ENCODE measurements around the gene C1orf52. TPM values are rescaled to one million over a fixed set of nuclear protein-coding genes. Genes with fewer than 3 reads are reported as not detected.
A peak's percentile ranks its signal among the peaks of the same experiment; 100 is the strongest.

Gene C1orf52
- total and polyA plus RNA-seq, 9 of the 15 experiments (the other 6 are each of a cell fraction or from before 2014, with no cell fraction given) = 17.0 to 38.5 (median 33.0) TPM

GRCh38 chr1:85230305-85230977 lies 29.0 kb downstream of the C1orf52 start (continued):
- peak; percentile 55 to 62 (median 56) for TF ChIP-seq CTCF (IDR thresholded peaks at IDR 0.05 in 2 of 3, conservative IDR thresholded peaks at IDR 0.05 in 1 of 3; ENCODE audit: insufficient read depth in 2 of 3, low read depth in 1 of 3, low read length in 3 of 3)
- TF ChIP-seq ZBTB7A (IDR thresholded peaks at IDR 0.05; ENCODE audit: borderline replicate concordance, control insufficient read depth, low read depth, low read length) = no peak
- peak; percentile 39 for TF ChIP-seq L3MBTL2 (IDR thresholded peaks at IDR 0.05)
- TF ChIP-seq RB1 (IDR thresholded peaks at IDR 0.05; ENCODE audit: low read depth) = no peak
- TF ChIP-seq, protein P1, sequence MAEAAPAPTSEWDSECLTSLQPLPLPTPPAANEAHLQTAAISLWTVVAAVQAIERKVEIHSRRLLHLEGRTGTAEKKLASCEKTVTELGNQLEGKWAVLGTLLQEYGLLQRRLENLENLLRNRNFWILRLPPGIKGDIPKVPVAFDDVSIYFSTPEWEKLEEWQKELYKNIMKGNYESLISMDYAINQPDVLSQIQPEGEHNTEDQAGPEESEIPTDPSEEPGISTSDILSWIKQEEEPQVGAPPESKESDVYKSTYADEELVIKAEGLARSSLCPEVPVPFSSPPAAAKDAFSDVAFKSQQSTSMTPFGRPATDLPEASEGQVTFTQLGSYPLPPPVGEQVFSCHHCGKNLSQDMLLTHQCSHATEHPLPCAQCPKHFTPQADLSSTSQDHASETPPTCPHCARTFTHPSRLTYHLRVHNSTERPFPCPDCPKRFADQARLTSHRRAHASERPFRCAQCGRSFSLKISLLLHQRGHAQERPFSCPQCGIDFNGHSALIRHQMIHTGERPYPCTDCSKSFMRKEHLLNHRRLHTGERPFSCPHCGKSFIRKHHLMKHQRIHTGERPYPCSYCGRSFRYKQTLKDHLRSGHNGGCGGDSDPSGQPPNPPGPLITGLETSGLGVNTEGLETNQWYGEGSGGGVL (CRISPR knock-in tag; IDR thresholded peaks at IDR 0.05) = no peak
- TF ChIP-seq ILK (tag; IDR thresholded peaks at IDR 0.05; ENCODE audit: borderline replicate concordance, low read depth) = no peak
- TF ChIP-seq SRSF1 (IDR thresholded peaks at IDR 0.05; ENCODE audit: low read depth, low read length) = no peak
- TF ChIP-seq PKNOX1 (IDR thresholded peaks at IDR 0.05) = peak; percentile 79
